ENCODE data around the gene NSRP1.
A peak's percentile ranks its signal among the peaks of the same experiment; 100 is the strongest.

Gene NSRP1

DNA sequence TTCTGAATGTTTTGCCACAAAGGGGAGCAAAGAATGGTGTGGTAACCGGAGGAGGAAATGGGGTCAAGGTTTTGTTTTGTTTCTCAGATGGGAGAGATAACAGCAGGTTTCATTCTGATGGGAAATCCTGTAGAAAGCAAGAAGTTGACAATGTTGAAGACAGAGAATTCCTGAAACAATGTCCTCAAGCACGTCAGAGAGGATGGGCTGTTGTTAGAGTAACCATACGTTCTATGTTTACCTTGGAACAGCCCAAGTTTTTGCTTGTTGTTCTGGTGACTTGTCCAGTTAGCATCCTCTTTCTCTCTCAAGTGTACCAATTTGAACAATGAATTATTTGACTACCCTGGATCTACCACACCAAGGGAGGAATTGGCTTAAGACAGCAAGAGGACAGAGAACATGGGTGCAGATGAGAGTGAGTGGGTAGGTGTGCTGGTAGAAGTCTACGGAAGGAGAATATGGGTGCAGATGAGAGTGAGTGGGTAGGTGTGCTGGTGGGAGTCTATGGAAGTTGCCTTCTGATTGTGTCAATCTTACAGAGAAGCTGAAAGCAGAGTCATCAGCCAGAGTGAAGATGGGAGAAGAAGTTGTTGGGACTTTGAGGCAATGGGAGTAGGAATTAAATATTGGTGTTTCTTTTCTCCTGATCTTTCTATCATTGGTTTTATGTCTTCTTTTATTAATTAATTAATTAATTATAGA is 14.8 kb upstream of the NSRP1 start:
- TF ChIP-seq, protein P1, sequence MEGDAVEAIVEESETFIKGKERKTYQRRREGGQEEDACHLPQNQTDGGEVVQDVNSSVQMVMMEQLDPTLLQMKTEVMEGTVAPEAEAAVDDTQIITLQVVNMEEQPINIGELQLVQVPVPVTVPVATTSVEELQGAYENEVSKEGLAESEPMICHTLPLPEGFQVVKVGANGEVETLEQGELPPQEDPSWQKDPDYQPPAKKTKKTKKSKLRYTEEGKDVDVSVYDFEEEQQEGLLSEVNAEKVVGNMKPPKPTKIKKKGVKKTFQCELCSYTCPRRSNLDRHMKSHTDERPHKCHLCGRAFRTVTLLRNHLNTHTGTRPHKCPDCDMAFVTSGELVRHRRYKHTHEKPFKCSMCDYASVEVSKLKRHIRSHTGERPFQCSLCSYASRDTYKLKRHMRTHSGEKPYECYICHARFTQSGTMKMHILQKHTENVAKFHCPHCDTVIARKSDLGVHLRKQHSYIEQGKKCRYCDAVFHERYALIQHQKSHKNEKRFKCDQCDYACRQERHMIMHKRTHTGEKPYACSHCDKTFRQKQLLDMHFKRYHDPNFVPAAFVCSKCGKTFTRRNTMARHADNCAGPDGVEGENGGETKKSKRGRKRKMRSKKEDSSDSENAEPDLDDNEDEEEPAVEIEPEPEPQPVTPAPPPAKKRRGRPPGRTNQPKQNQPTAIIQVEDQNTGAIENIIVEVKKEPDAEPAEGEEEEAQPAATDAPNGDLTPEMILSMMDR (IDR thresholded peaks at IDR 0.05; ENCODE audit: low read depth, low read length, missing control alignments): no peak
- no peak overlapping the region for H3K4me3 ChIP-seq (ENCODE audit: low read depth, low read length)
- no peak for DNase-seq (ENCODE audit: low read depth)

DNA sequence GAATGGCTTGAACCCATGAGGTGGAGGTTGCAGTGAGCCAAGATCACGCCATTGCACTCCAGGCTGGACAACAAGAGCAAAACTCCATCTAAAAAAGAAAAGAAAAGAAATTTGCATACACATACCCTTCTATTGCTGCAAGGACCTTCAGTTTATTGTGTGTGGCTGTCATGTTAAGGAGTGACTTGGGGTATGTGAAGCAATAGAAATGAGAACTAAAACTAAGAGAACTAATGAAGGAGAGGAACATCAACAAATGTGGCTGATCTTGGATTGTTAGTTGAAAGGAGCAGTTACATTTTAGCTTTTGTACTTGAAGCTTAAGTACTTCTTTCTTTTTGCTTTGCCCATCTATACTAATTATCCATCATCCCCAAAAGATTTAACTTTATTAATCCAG is 12.7 kb upstream of the NSRP1 start:
- no peak overlapping the region for H3K4me3 ChIP-seq (ENCODE audit: low read depth, low read length)
- DNase-seq (ENCODE audit: low read depth): no peak
- TF ChIP-seq, protein P1 (IDR thresholded peaks at IDR 0.05; ENCODE audit: low read depth, low read length, missing control alignments): no peak

DNA sequence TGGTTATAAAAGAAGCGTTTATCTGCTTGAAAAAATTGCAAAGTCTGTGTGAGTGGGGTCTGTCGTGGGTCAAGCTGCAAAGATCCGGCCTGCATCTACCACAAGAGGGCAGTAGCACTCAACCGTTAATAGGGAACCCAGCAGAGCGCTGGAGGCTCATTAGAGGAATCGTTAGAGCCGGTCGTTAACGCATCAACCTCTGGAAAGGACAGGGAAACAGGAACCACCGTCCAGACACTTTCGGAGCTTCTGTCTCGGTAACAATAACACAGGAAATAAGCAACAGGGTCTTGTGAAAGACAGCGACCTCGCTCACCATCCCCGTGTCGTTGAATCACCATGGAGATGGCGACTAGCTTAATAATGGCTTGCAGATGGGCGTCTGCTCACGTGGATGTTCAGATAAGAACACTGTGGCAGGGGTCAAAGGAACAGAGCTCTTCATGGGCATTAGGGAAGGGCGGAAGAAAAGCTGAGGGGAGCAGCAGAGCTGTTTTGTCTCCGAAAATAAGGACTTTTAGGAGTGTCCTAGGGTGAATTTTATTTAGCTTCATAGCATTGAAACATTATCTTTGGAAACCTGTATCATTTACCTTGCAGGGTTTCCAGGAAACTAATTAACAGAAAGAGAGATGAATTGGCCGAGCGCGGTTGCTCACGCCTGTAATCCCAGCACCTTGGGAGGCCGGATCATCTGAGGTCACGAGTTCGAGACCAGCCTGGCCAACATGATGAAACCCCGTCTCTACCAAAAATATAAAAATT is 11.9 kb upstream of the NSRP1 start:
- peak overlapping the region; percentile 36 for H3K4me3 ChIP-seq (ENCODE audit: low read depth, low read length)
- TF ChIP-seq, protein P1 (IDR thresholded peaks at IDR 0.05; ENCODE audit: low read depth, low read length, missing control alignments): peak; percentile 83
- no peak for DNase-seq (ENCODE audit: low read depth)

DNA sequence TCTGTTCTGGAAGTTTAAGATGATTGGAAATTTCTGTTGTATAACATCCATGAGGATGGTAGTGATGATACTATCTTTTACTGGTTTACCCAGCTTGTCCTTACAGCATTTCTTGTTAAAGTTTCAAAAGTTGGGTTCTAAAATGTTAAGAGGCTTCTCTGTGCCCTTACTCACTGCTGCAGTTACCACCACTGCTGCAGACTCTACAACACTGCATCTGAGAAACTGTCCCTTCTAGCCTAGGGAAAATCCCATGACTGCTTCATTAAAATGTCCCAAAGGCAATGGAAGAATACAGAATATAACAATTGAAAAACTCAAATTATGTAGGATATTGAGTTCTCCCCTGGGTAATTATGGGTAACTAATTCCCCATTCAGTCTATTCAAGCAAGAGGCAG is 3.8 kb upstream of the NSRP1 start:
- no peak overlapping the region for H3K4me3 ChIP-seq (ENCODE audit: low read depth, low read length)
- no peak for DNase-seq (ENCODE audit: low read depth)
- TF ChIP-seq, protein P1 (IDR thresholded peaks at IDR 0.05; ENCODE audit: low read depth, low read length, missing control alignments): no peak

DNA sequence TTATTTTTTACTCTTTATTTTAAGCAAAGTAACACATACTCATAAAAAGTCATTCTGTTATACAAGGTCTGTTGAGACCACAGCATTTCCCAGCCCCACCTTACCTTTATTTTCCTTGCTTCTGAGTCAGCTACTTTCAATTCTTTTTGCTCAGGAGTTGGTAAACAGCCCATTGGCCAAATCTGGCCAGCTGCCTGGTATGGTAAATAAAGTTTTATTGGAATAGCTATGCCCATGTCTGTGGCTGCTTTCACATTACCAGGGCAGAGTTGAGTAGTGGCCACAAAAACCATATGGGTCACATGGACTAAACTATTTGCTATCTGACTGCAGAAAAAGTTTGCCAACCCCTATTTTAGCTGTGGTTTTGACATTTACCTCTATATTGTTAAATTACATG is 3.4 kb upstream of the NSRP1 start:
- no peak overlapping the region for H3K4me3 ChIP-seq (ENCODE audit: low read depth, low read length)
- TF ChIP-seq, protein P1 (IDR thresholded peaks at IDR 0.05; ENCODE audit: low read depth, low read length, missing control alignments): no peak
- no peak for DNase-seq (ENCODE audit: low read depth)

DNA sequence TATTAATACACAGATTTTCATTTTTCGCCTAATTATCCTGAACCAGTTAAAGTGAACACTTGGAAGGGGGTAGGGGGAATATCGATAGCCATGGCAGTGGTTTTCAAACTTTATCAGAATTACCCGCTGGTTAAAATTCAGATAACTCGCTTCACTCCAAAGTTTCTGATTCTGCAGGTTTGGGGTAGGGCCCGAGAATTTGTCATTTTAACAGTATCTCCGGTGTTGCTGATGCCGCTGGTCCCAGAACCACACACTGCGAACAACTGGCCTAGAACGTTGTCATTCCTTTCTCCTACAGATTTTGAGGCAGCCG is 313 bp upstream of the NSRP1 start:
- no peak for DNase-seq (ENCODE audit: low read depth)
- TF ChIP-seq, protein P1 (IDR thresholded peaks at IDR 0.05; ENCODE audit: low read depth, low read length, missing control alignments): no peak
- H3K4me3 ChIP-seq (ENCODE audit: low read depth, low read length): peak overlapping the region; percentile 79
